Stomach (tissue), 4 donors: ENCODE data around the gene CNOT3.
"Not testable (repeated sequence)": the region's sequence is repeated elsewhere in the genome, so short reads cannot be mapped to it uniquely, and the experiment has no call there.

Experiments used
- CTCF ChIP-seq, 7 experiments: fragments of 450-650 bp in 4 of 7; fragments of 200-600 bp in 3 of 7; sonication (generic) in 3 of 7; IDR thresholded peaks; one replicate each; pipeline ENCODE4 v1.5.1; 2016 to 2019; ENCODE audit warnings: antibody characterized with exemption in 7 of 7, control low read depth in 2 of 7, mild to moderate bottlenecking in 1 of 7
- EP300 ChIP-seq: sonication (generic); formaldehyde crosslinking; IDR thresholded peaks from one replicate; pipeline ENCODE4 v1.6.1; 2017; ENCODE audit warnings: antibody characterized with exemption
- POLR2A ChIP-seq, 4 donors: fragments of 450-650 bp; IDR thresholded peaks; one replicate each; pipeline ENCODE4 v1.6.1; 2016; ENCODE audit warnings: antibody characterized with exemption in 4 of 4, control low read depth in 2 of 4, mild to moderate bottlenecking in 1 of 4, moderate library complexity in 1 of 4
- POLR2AphosphoS5 ChIP-seq, 3 donors: sonication (generic); formaldehyde crosslinking; IDR thresholded peaks; one replicate each; pipeline ENCODE4 v1.6.1; 2016; ENCODE audit warnings: antibody characterized with exemption in 3 of 3

- peak in 1 of 7 experiments; percentile 25 for TF ChIP-seq CTCF (IDR thresholded peaks at IDR 0.05)
- TF ChIP-seq POLR2A (IDR thresholded peaks at IDR 0.05); POLR2AphosphoS5 (IDR thresholded peaks at IDR 0.05); EP300: not testable (repeated sequence)
Measured at GRCh38 chr19:54095859-54096616, 41.5 kb upstream of the CNOT3 start.
